K562 (cell line): ENCODE measurements around the gene NEURL4. TPM values are rescaled to one million over a fixed set of nuclear protein-coding genes. Genes with fewer than 3 reads are reported as not detected.

ENCODE experiments used
- ATAC-seq: fragments of 200-7000 bp; cut with Tn5 transposase; 3 replicates; pipeline ENCODE4 v1.9.1; 2020; ENCODE audit warnings: moderate library complexity
- BruUV-seq: library from RNA; stranded (reverse); fragments of 400-500 nt; replicated peaks from 2 replicates; lab custom pipeline; 2021; lab: Mats Ljungman, UMichigan
- CTCF ChIA-PET: fragments of 300-600 bp; formaldehyde crosslinking; extraction: SDS; loops from one replicate; lab custom pipeline; 2021; ENCODE audit warnings: low intra/inter-chr PET ratio; lab: Yijun Ruan, JAX
- POLR2A ChIA-PET: fragments of 300-600, 350-650 bp; sonication (Branson Sonifier 250); formaldehyde crosslinking; extraction: SDS; loops from one replicate; lab custom pipeline; 2021; ENCODE audit warnings: antibody characterized with exemption, inconsistent platforms; lab: Yijun Ruan, JAX
- DNase-seq, 4 experiments: peaks; one replicate each; pipeline versions ENCODE4 v3.0.0 to v3.0.0-alpha.2; 2011 to 2018; ENCODE audit warnings: low spot score in 3 of 4, mixed read lengths in 3 of 4; ENCODE audit errors: extremely low read depth in 1 of 4
- FAIRE-seq: peaks from 2 replicates; lab custom pipeline; 2011; peaks lifted over from hg19 to GRCh38; lab: Jason Lieb, UNC
- H2AFZ ChIP-seq: 2 replicates; pipeline ENCODE4 v1.6.0; 2011; ENCODE audit warnings: low read depth, low read length, control low read depth, inconsistent platforms
- H3K27ac ChIP-seq: fragments of 200-600 bp; 3 replicates; pipeline ENCODE4 v1.8.0; 2011; ENCODE audit warnings: low read depth, mild to moderate bottlenecking, control low read depth, inconsistent platforms, low read length, moderate library complexity, mixed read lengths; ENCODE audit errors: extremely low read depth
- H3K27me3 ChIP-seq, 2 experiments: fragments of 300-600 bp in 1 of 2; 2 replicates in 1 of 2; 3 replicates in 1 of 2; pipeline versions ENCODE4 v1.6.0 to v1.8.0; 2011; ENCODE audit warnings: inconsistent platforms in 2 of 2, low read length in 2 of 2, mild to moderate bottlenecking in 1 of 2, mixed read lengths in 1 of 2, moderate library complexity in 1 of 2; ENCODE audit not compliant: control insufficient read depth in 2 of 2, insufficient read depth in 2 of 2
- H3K36me3 ChIP-seq: fragments of 300-600 bp; 3 replicates; pipeline ENCODE4 v1.8.0; 2011; ENCODE audit warnings: mild to moderate bottlenecking, low read length, inconsistent platforms; ENCODE audit not compliant: control insufficient read depth, insufficient read depth
- H3K4me1 ChIP-seq, 2 experiments: fragments of 200-600 bp in 1 of 2; replicated peaks in 1 of 2; 2 replicates in 1 of 2; 3 replicates in 1 of 2; pipeline versions ENCODE4 v1.5.1 to v1.8.0; 2011; ENCODE audit warnings: inconsistent platforms in 2 of 2, low read length in 2 of 2, mild to moderate bottlenecking in 1 of 2, mixed read lengths in 1 of 2, moderate library complexity in 1 of 2; ENCODE audit not compliant: control insufficient read depth in 2 of 2, insufficient read depth in 2 of 2
- H3K4me2 ChIP-seq: 2 replicates; pipeline ENCODE4 v1.6.1; 2011; ENCODE audit warnings: low read length, control low read depth, inconsistent platforms, mixed read lengths; ENCODE audit not compliant: insufficient read depth
- H3K4me3 ChIP-seq: fragments of 200-600 bp; sonication (generic), shearing (Covaris generic); 2 replicates; pipeline ENCODE4 v1.5.1; 2016; ENCODE audit warnings: control low read depth, inconsistent platforms
- H3K79me2 ChIP-seq: fragments of 200-600 bp; 3 replicates; pipeline ENCODE4 v1.8.0; 2011; ENCODE audit warnings: low read length, inconsistent platforms; ENCODE audit not compliant: control insufficient read depth, insufficient read depth
- H3K9ac ChIP-seq, 2 experiments: 2 replicates each; pipeline versions ENCODE4 v1.6.0 to v1.6.1; 2011; ENCODE audit warnings: low read depth in 2 of 2, low read length in 2 of 2, control low read depth in 1 of 2, inconsistent platforms in 1 of 2, mild to moderate bottlenecking in 1 of 2, mixed read lengths in 1 of 2; ENCODE audit not compliant: insufficient read depth in 1 of 2
- H3K9me1 ChIP-seq: one replicate; pipeline ENCODE4 v1.6.0; 2011; ENCODE audit warnings: inconsistent platforms, mild to moderate bottlenecking, low read length, moderate library complexity; ENCODE audit not compliant: control insufficient read depth, insufficient read depth
- H3K9me3 ChIP-seq: replicated peaks from 2 replicates; pipeline ENCODE4 v1.5.1; 2011; ENCODE audit warnings: low read depth, low read length, inconsistent platforms; ENCODE audit not compliant: control insufficient read depth, insufficient read depth
- H4K20me1 ChIP-seq: replicated peaks from 2 replicates; pipeline ENCODE4 v1.6.1; 2011; ENCODE audit warnings: low read length, inconsistent platforms, mixed read lengths; ENCODE audit not compliant: control insufficient read depth, insufficient read depth
- ARID1B ChIP-seq: fragments of 450-650 bp; IDR thresholded peaks from 2 replicates; pipeline ENCODE4 v1.6.1; 2016; ENCODE audit warnings: antibody characterized with exemption, mild to moderate bottlenecking, inconsistent platforms
- CTBP1 ChIP-seq: fragments of 450-650 bp; IDR thresholded peaks from 2 replicates; pipeline ENCODE4 v1.6.1; 2016; ENCODE audit warnings: borderline replicate concordance
- EGR1 ChIP-seq: fragments of 450-650 bp; conservative IDR thresholded peaks from 2 replicates; pipeline ENCODE4 v1.6.1; 2017; ENCODE audit warnings: mild to moderate bottlenecking
- FOSL1 ChIP-seq: fragments of 200-800 bp; sonication (Bioruptor generic); conservative IDR thresholded peaks from 2 replicates; pipeline ENCODE4 v1.6.1; 2016; ENCODE audit warnings: missing genetic modification characterization, missing compliant biosample characterization
- HEY1 ChIP-seq: fragments of 250-450 bp; sonication (Bioruptor Pico); IDR thresholded peaks from 2 replicates; pipeline ENCODE4 v1.5.0; 2020; ENCODE audit warnings: mild to moderate bottlenecking, moderate library complexity, borderline replicate concordance
- JUND ChIP-seq, 2 experiments: IDR thresholded peaks; 2 replicates in 1 of 2; 3 replicates in 1 of 2; pipeline ENCODE4 v1.6.1; 2011; ENCODE audit warnings: borderline replicate concordance in 2 of 2, low read depth in 2 of 2, low read length in 2 of 2, improper control_type of control experiment in 1 of 2, missing biosample characterization in 1 of 2, missing genetic modification characterization in 1 of 2, missing genetic modification reagents in 1 of 2
- PHF20 ChIP-seq: fragments of 450-650 bp; IDR thresholded peaks from 2 replicates; pipeline ENCODE4 v1.6.1; 2018; ENCODE audit not compliant: partially characterized antibody
- SMARCA4 ChIP-seq: fragments of 450-650 bp; IDR thresholded peaks from 2 replicates; pipeline ENCODE4 v1.6.1; 2016
- TEAD2 ChIP-seq: fragments of 450-650 bp; IDR thresholded peaks from 2 replicates; pipeline ENCODE4 v1.6.1; 2016; ENCODE audit warnings: missing genetic modification characterization, control low read depth, missing compliant biosample characterization
- XRCC4 ChIP-seq: IDR thresholded peaks from one replicate; pipeline ENCODE4 v1.6.1; 2011; ENCODE audit not compliant: insufficient read depth, insufficient read length; ENCODE audit errors: extremely low read depth
- WGBS: fragments of 100-300 bp; shearing (Covaris generic); methylation state at CpG from one replicate; pipeline ENCODE4 v1.1.6; 2016; ENCODE audit warnings: low coverage, mixed read lengths; ENCODE audit not compliant: insufficient coverage; ENCODE audit errors: missing lambda C conversion rate; 5-methylcytosine and 5-hydroxymethylcytosine counted together
- in situ Hi-C: fragments of 300-500 bp; cut with MboI; formaldehyde crosslinking; loops from 4 replicates; pipeline ENCODE4 v1.15.0; 2018; ENCODE audit warnings: inconsistent platforms, mixed read lengths
- intact Hi-C: fragments of 100-400 bp; cut with micrococcal nuclease; formaldehyde crosslinking; loops from 2 replicates; pipeline ENCODE4 v1.14.2; 2022
- polyA plus RNA-seq, 8 experiments: library from polyadenylated mRNA; depleted of rRNA in 4 of 8; stranded (reverse) in 5 of 8; unstranded in 3 of 8; fragments of >200 nt; fragmentation: Nextera tagmentation in 2 of 8; fragmentation: Illumina TruSeq in 1 of 8; extraction: Ambion mirVana in 2 of 8; extraction: Trizol in 1 of 8; gene quantifications; 2 replicates each; pipeline versions ENCODE4 v1.2.1 to v1.2.3, GENCODE V29; 2011 to 2014; ENCODE audit warnings: inconsistent platforms in 1 of 8, missing spikeins in 1 of 8
- total RNA-seq, 7 experiments: library from RNA; depleted of rRNA in 6 of 7; stranded (reverse); fragments of >200 nt in 6 of 7; fragmentation: Illumina TruSeq in 2 of 7; extraction: Trizol in 2 of 7; gene quantifications; 2 replicates each; pipeline versions ENCODE4 v1.2.1 to v1.2.3, GENCODE V29; 2011 to 2021; ENCODE audit warnings: low replicate concordance in 1 of 7
- TF ChIP-seq, protein P1 (sequence below): fragments of 250-450 bp; sonication (Bioruptor Pico); IDR thresholded peaks from 2 replicates; pipeline ENCODE4 v1.4.0; 2020; ENCODE audit warnings: mild to moderate bottlenecking, moderate library complexity, borderline replicate concordance

NEURL4 gene
- total and polyA plus RNA-seq, 9 of the 15 experiments (the other 6 are each of a cell fraction or from before 2014, with no cell fraction given) = 0.08 to 37.4 (median 11.5) TPM

DNA sequence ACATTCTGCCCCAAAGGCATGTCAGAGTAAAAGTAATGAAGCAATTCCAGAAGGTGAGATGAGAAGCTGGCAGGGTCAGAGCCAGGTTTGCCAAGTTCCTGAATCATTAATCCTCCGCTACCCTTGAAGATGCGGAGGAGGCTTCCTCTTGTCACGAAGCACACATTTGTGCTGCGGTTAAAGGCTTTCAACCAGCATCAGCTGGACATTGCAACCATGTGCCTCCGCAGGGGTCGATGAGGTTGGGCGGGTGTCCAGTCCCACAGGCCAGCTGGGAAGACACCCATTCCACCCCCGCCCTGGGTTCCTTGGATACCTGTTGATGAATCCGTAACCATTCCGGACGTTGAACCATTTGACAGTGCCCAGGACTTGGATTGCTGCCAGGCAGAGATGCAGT, 36.0 kb downstream of the NEURL4 start (continued):
- TF ChIP-seq EGR1 = 0 out of 2 replicates have a peak, but pooled peaks have one; percentile 26

DNA sequence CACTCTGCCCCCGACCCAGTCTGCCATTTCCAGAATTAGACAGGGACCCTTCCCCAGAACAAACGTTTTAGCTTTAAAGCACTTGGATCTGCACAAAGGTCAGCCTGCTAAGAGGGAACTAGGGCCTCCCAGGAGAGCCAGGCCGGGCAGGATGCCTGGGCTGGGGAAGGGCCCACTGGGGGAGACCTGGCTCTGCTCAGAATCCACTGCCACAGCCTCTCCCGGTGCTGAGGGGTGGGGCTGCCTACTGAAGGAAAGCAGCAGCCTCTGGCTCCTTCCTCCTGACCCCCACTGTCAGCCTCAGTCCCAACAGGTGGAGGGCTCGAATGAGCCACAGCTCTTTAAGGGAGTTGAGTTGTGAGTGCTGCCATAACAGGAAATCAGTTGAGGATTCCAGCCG, 36.4 kb downstream of the NEURL4 start:
- CTCF ChIA-PET = no interaction called here
- H3K9me3 ChIP-seq = no peaks in the 10 kb centered on the region
- no peaks in the 10 kb centered on the region for H3K27me3 ChIP-seq
- BruUV-seq = no TSS peak
- peak overlapping the region in 1 of 2 experiments; percentile 59; a peak in 3 of 4 replicates for H3K9ac ChIP-seq
- ATAC-seq (no peak), DNase-seq (no peak), FAIRE-seq (no peak)
- H3K4me2 ChIP-seq = no peak overlapping the region
- TF ChIP-seq, protein P1, sequence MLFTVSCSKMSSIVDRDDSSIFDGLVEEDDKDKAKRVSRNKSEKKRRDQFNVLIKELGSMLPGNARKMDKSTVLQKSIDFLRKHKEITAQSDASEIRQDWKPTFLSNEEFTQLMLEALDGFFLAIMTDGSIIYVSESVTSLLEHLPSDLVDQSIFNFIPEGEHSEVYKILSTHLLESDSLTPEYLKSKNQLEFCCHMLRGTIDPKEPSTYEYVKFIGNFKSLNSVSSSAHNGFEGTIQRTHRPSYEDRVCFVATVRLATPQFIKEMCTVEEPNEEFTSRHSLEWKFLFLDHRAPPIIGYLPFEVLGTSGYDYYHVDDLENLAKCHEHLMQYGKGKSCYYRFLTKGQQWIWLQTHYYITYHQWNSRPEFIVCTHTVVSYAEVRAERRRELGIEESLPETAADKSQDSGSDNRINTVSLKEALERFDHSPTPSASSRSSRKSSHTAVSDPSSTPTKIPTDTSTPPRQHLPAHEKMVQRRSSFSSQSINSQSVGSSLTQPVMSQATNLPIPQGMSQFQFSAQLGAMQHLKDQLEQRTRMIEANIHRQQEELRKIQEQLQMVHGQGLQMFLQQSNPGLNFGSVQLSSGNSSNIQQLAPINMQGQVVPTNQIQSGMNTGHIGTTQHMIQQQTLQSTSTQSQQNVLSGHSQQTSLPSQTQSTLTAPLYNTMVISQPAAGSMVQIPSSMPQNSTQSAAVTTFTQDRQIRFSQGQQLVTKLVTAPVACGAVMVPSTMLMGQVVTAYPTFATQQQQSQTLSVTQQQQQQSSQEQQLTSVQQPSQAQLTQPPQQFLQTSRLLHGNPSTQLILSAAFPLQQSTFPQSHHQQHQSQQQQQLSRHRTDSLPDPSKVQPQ (CRISPR knock-in tag) = no peak
- TF ChIP-seq JUND (IDR thresholded peaks at IDR 0.05; ENCODE audit: borderline replicate concordance, low read depth, low read length) = no peak
- no peak for TF ChIP-seq JUND (tag; IDR thresholded peaks at IDR 0.05; ENCODE audit: borderline replicate concordance, low read depth, low read length)
- no peak for TF ChIP-seq XRCC4
- no peak for TF ChIP-seq TEAD2 (tag)
- no peak for TF ChIP-seq FOSL1 (tag)
- TF ChIP-seq ARID1B = no peak
- no peak for TF ChIP-seq SMARCA4
- TF ChIP-seq HEY1 (CRISPR knock-in tag) = no peak
- TF ChIP-seq CTBP1 = no peak
- no peak for TF ChIP-seq PHF20
- no peak overlapping the region for H3K4me3 ChIP-seq
- H3K27ac ChIP-seq = no peak overlapping the region
- 12% methylated on average over 3 of the region's 6 CpGs for WGBS
- no peaks in the 10 kb centered on the region for H3K36me3 ChIP-seq
- H3K79me2 ChIP-seq = no peaks in the 10 kb centered on the region
- no peak overlapping the region for H2AFZ ChIP-seq
- POLR2A ChIA-PET = no interaction called here
- no peaks in the 10 kb centered on the region for H4K20me1 ChIP-seq
- H3K4me1 ChIP-seq = peaks cover 17 to 53% of the 10 kb centered on the region in 2 experiments
- in situ Hi-C loops (no loop called here), intact Hi-C loops (no loop called here)
- no peaks in the 10 kb centered on the region for H3K9me1 ChIP-seq
